Body of pancreas (tissue), 4 donors: Measurements from ENCODE around the gene DNAJB13. TPM values are rescaled to one million over a fixed set of nuclear protein-coding genes. Genes with fewer than 3 reads are reported as not detected.
A peak's percentile ranks its signal among the peaks of the same experiment; 100 is the strongest.

Experiments
- ATAC-seq: fragments of 150-250 bp; one replicate; pipeline ENCODE4 v1.9.1; 2016
- DNase-seq, 4 donors: peaks; one replicate each; pipeline ENCODE4 v3.0.0-alpha.2; 2019
- H3K27ac ChIP-seq, 4 donors: fragments of 200-600 bp; sonication (generic); 1 replicate in 3 of 4; 2 replicates in 1 of 4; pipeline versions ENCODE4 v1.5.1 to v1.6.1; 2016 to 2019; ENCODE audit warnings: mild to moderate bottlenecking in 1 of 4, mixed read lengths in 1 of 4, moderate library complexity in 1 of 4
- H3K27me3 ChIP-seq, 2 donors: fragments of 200-600 bp; sonication (generic); one replicate each; pipeline ENCODE4 v1.6.0; 2016; ENCODE audit warnings: mild to moderate bottlenecking in 1 of 2
- H3K36me3 ChIP-seq, 2 donors: fragments of 200-600 bp; sonication (generic); replicated peaks in 1 of 2; 2 replicates each; pipeline ENCODE4 v1.5.1; 2016; ENCODE audit warnings: low read depth in 2 of 2; ENCODE audit not compliant: insufficient read depth in 1 of 2
- H3K4me1 ChIP-seq: fragments of 200-600 bp; sonication (generic); one replicate; pipeline ENCODE4 v1.6.0; 2016
- H3K4me3 ChIP-seq, 2 donors: fragments of 200-600 bp; sonication (generic); 1 replicate in 1 of 2; 2 replicates in 1 of 2; pipeline ENCODE4 v1.5.1; 2016 to 2019
- H3K9me3 ChIP-seq, 3 donors: fragments of 200-600 bp; sonication (generic); 1 replicate in 2 of 3; 2 replicates in 1 of 3; pipeline ENCODE4 v1.5.1; 2016
- POLR2A ChIP-seq, 3 donors: fragments of 450-650 bp; IDR thresholded peaks; one replicate each; pipeline ENCODE4 v1.6.1; 2016; ENCODE audit warnings: antibody characterized with exemption in 3 of 3, mild to moderate bottlenecking in 2 of 3
- WGBS, 2 donors: methylation state at CpG; one replicate each; pipeline ENCODE4 v1.1.5; 2017; 5-methylcytosine and 5-hydroxymethylcytosine counted together
- intact Hi-C: fragments of 100-400 bp; cut with DNase I; formaldehyde crosslinking; loops from one replicate; pipeline ENCODE4 v1.15.1; 2023
- total RNA-seq, 2 donors: library from RNA; depleted of rRNA; stranded (reverse); fragments of >200 nt; gene quantifications; one replicate each; pipeline ENCODE4 v1.1.0, GENCODE V29; 2016
- TF ChIP-seq, protein P1 (sequence below), 7 experiments: fragments of 450-650 bp in 4 of 7; fragments of 200-600 bp in 3 of 7; sonication (generic) in 3 of 7; IDR thresholded peaks; one replicate each; pipeline ENCODE4 v1.5.1; 2016 to 2019; ENCODE audit warnings: antibody characterized with exemption in 7 of 7

DNAJB13 gene, protein sequence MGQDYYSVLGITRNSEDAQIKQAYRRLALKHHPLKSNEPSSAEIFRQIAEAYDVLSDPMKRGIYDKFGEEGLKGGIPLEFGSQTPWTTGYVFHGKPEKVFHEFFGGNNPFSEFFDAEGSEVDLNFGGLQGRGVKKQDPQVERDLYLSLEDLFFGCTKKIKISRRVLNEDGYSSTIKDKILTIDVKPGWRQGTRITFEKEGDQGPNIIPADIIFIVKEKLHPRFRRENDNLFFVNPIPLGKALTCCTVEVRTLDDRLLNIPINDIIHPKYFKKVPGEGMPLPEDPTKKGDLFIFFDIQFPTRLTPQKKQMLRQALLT
- total RNA-seq, result under 1 TPM in 1 of 2 donors, not detected in 1; 0.78 TPM

DNA sequence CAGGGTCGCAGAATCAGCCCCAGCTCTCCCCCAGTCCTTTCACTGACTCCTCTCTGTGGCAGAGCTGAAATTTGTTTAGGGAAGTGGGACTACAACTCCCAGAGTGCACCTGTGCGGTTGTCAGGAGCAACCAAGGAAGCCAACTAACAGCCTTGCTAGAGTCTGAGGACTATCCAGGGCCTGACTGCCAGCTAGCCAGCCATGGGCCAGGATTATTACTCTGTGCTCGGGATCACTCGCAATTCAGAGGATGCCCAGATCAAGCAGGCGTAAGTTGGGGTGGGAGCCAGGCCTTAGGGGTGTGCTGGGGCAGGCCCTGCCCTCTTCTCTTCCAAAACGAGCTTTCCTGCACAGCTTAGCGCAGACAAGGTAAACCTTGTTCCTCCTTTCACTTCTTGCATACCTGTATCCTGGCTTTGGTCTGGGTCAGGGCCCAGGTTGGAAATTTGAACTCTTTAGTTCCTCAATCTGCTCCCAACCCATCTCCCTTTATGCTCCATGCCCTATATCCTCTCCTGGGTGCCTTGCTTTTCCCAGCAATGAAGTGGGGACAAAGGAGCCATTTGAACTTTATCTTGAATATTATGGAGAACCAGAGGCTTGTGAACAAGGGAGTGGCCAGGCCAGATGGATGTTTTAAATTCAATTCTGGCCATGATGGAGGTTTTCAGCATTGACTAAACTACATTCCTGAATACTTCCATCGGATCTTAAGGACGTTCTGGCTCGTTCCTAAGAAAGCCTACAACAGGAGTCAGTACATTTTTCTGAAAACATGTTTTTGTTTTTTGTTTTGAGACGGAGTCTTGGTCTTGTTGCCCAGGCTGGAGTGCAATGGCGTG lies at the start of gene DNAJB13:
TSS of gene DNAJB13 (plus strand) at position 158 of the 842 bp plus-strand sequence. CDS start at position 202, 44 bp downstream.
- DNase-seq (peak; percentile 28 to 50 (median 48)), ATAC-seq (peak; percentile 67)
- H3K36me3 ChIP-seq, result no peaks in the 10 kb centered on the region
- H3K4me1 ChIP-seq, result peaks cover 4% of the 10 kb centered on the region
- intact Hi-C loops, result no loop called here
- peak within 1 kb of the TSS in 1 of 4 donors; percentile 15 for H3K27ac ChIP-seq
- TF ChIP-seq, protein P1, sequence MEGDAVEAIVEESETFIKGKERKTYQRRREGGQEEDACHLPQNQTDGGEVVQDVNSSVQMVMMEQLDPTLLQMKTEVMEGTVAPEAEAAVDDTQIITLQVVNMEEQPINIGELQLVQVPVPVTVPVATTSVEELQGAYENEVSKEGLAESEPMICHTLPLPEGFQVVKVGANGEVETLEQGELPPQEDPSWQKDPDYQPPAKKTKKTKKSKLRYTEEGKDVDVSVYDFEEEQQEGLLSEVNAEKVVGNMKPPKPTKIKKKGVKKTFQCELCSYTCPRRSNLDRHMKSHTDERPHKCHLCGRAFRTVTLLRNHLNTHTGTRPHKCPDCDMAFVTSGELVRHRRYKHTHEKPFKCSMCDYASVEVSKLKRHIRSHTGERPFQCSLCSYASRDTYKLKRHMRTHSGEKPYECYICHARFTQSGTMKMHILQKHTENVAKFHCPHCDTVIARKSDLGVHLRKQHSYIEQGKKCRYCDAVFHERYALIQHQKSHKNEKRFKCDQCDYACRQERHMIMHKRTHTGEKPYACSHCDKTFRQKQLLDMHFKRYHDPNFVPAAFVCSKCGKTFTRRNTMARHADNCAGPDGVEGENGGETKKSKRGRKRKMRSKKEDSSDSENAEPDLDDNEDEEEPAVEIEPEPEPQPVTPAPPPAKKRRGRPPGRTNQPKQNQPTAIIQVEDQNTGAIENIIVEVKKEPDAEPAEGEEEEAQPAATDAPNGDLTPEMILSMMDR (IDR thresholded peaks at IDR 0.05), result no peak
- TF ChIP-seq POLR2A (IDR thresholded peaks at IDR 0.05), result no peak
- no peaks in the 10 kb centered on the region for H3K27me3 ChIP-seq
- H3K4me3 ChIP-seq, result no peak within 1 kb of the TSS
- 84 to 86% methylated on average over 12 of the region's 12 CpGs for WGBS, 2 donors
- H3K9me3 ChIP-seq, result no peaks in the 10 kb centered on the region

DNA sequence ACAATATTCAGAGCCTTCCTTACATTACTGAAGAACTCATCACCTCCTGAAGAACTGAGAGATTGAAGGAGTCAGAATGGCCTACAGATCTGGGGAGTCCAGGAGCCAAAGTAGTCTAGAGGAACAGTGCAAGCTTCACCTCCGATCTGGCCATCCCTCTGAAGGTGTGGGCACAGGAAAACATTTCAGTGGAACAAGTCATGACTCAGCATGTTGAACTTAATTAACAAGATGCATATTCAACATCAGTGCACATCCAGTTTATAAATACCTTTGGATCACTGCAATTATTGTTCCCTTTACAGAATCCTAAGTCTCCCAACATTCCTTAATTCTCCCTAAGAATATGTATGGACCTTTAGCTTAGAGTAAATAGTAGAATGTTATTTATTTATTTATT lies 48.5 kb upstream of the DNAJB13 start:
- H3K4me1 ChIP-seq, result no peaks in the 10 kb centered on the region
- 94% methylated on average over 1 of the region's 1 CpG; no CpG with 5 or more reads in 1 of the 2 donors for WGBS, 2 donors
- no peak overlapping the region for H3K27ac ChIP-seq
- H3K9me3 ChIP-seq, result no peaks in the 10 kb centered on the region
- DNase-seq, result no peak
- no peak for ATAC-seq
- H3K27me3 ChIP-seq, result no peaks in the 10 kb centered on the region
- peaks cover 4 to 10% of the 10 kb centered on the region in 2 donors for H3K36me3 ChIP-seq
- no peak overlapping the region for H3K4me3 ChIP-seq
- intact Hi-C loops, result no loop called here
- TF ChIP-seq, protein P1 (IDR thresholded peaks at IDR 0.05), result no peak
- TF ChIP-seq POLR2A (IDR thresholded peaks at IDR 0.05), result no peak

DNA sequence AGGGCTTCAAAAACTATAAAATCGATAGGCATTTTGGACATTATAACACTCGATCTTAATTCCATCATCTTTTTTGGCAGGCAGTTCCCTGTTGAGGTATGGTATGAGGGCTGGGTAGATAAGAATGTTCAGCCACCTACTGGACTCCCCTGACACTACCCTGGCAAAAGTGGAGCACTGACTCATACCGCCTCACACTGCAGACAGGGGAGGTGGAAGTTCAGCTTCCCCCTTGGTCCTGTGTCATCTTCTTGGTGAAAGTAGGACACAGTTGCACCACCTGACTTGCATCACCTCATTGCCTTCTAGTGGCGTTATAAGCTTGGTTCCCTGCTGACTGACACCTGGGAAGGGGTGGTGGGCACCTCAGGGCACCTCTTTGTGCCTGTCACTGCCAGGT lies 43.6 kb upstream of the DNAJB13 start:
- Histone ChIP-seq H3K36me3 (peaks cover 5 to 6% of the 10 kb centered on the region in 2 donors), H3K4me3 (no peak overlapping the region), H3K27me3 (no peaks in the 10 kb centered on the region), H3K9me3 (no peaks in the 10 kb centered on the region), H3K4me1 (no peaks in the 10 kb centered on the region), H3K27ac (no peak overlapping the region)
- WGBS, 2 donors, result 73 to 77% methylated on average over 4 of the region's 4 CpGs
- TF ChIP-seq, protein P1 (IDR thresholded peaks at IDR 0.05), result no peak
- no peak for TF ChIP-seq POLR2A (IDR thresholded peaks at IDR 0.05)
- intact Hi-C loops, result no loop called here
- ATAC-seq, result no peak
- no peak for DNase-seq

DNA sequence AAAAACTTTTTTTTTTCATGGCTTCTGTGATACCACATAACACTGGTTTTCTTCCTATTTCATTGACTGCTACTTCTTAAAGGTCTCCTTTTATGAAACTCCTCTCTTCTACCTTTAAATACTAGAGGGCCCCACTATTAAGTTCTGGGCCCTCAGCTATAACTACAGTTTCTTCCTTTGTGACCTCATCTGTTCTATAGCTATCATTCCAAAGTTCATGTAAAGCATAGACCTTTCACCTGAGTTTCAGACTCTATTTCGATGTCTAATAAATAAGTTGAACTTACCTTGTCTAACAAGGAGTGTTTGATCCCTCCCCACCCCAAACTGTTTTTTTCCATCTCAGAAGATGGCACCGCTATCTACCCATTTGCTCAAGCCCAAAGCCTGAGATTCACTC lies 38.8 kb upstream of the DNAJB13 start:
- no peak for DNase-seq
- H3K36me3 ChIP-seq, result peaks cover 5 to 6% of the 10 kb centered on the region in 2 donors
- no peaks in the 10 kb centered on the region for H3K9me3 ChIP-seq
- no peak for TF ChIP-seq POLR2A (IDR thresholded peaks at IDR 0.05)
- TF ChIP-seq, protein P1 (IDR thresholded peaks at IDR 0.05), result no peak
- H3K4me1 ChIP-seq, result peaks cover 22% of the 10 kb centered on the region
- no peak overlapping the region for H3K27ac ChIP-seq
- 94 to 100% methylated on average over 2 of the region's 2 CpGs for WGBS, 2 donors
- ATAC-seq, result no peak
- intact Hi-C loops, result no loop called here
- H3K27me3 ChIP-seq, result no peaks in the 10 kb centered on the region
- H3K4me3 ChIP-seq, result no peak overlapping the region
